Urinary bladder (tissue), 4 donors: ENCODE measurements around the gene AMBRA1. TPM values are rescaled to one million over a fixed set of nuclear protein-coding genes. Genes with fewer than 3 reads are reported as not detected.

Source experiments
- DNase-seq: peaks from one replicate; pipeline ENCODE4 v3.0.0-alpha.2; 2015; ENCODE audit errors: extremely low spot score
- H3K27ac ChIP-seq: one replicate; pipeline ENCODE4 v1.5.1; 2013; ENCODE audit warnings: low read depth, mild to moderate bottlenecking, moderate library complexity
- H3K36me3 ChIP-seq: one replicate; pipeline ENCODE4 v1.6.1; 2013; ENCODE audit warnings: mild to moderate bottlenecking, moderate library complexity; ENCODE audit not compliant: insufficient read depth
- H3K4me1 ChIP-seq: one replicate; pipeline ENCODE4 v1.6.1; 2013; ENCODE audit warnings: mild to moderate bottlenecking, moderate library complexity; ENCODE audit not compliant: insufficient read depth
- H3K4me3 ChIP-seq: one replicate; pipeline ENCODE4 v1.5.1; 2013; ENCODE audit warnings: low read depth, low read length
- WGBS: extraction: QIAGEN DNeasy Blood & Tissue Kit; methylation state at CpG from one replicate; pipeline ENCODE4 v1.1.7; 2013; 5-methylcytosine and 5-hydroxymethylcytosine counted together
- polyA plus RNA-seq: library from polyadenylated mRNA; stranded (reverse); fragments of 200-250 nt; gene quantifications from one replicate; pipeline ENCODE4 v1.2.3, GENCODE V29; 2013
- total RNA-seq: library from RNA; depleted of rRNA; stranded (reverse); fragments of >200 nt; gene quantifications from one replicate; pipeline ENCODE4 v1.2.3, GENCODE V29; 2014
- donor health status: healthy with polysubstance abuse.
- donor health status: healthy.

AMBRA1 gene
- total and polyA plus RNA-seq, 2 donors: 21.9 to 22.9 TPM

GRCh38 chr11:46469926-46470325, 123.9 kb downstream of the AMBRA1 start:
- no peaks in the 10 kb centered on the region for H3K36me3 ChIP-seq
- 96% methylated on average over 4 of the region's 4 CpGs for WGBS
- H3K4me3 ChIP-seq: no peak overlapping the region
- H3K4me1 ChIP-seq: no peaks in the 10 kb centered on the region
- no peak for DNase-seq
- no peak overlapping the region for H3K27ac ChIP-seq

- Histone ChIP-seq H3K27ac (no peak overlapping the region), H3K36me3 (no peaks in the 10 kb centered on the region), H3K4me1 (no peaks in the 10 kb centered on the region), H3K4me3 (no peak overlapping the region)
- WGBS: 77% methylated on average over 1 of the region's 1 CpG
- no peak for DNase-seq
Observed at GRCh38 chr11:46465683-46466082, 128.1 kb downstream of the AMBRA1 start.

DNA sequence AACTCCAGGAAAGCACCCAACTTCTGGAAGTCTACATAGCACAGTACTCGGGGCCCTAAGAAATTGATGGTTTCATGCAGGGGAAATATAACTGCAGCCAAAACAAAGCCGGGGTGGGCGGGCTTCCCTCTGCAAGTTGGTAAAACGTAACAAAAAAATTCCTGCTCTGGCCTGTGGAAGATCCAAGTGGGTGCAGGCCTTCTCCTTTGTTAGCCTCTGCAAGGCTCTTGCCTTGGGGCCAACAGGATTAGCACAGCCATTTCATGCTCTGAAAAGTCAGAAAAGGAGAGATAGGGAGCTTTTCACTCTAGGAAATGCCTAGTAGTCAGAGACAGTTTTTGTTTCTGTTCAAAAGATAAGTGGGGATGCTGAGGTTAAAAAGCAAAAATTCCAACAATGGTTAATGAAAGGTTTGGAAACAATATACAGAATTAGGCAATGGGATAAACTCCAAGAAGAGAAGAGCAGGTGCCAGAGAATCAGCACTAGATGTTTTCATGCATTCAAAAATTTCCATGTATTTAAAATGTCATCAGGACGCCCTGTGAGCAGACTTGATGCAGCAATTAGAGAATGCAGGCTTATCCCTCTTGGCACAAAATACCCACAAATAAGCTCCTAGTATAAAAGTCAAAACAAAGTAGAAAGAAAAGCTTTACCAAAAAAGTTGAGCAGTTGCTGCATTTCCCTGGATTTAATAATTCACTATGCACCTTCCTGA, 130.0 kb downstream of the AMBRA1 start:
- Histone ChIP-seq H3K4me3 (no peak overlapping the region), H3K4me1 (no peaks in the 10 kb centered on the region), H3K36me3 (no peaks in the 10 kb centered on the region), H3K27ac (no peak overlapping the region)
- WGBS: 30% methylated on average over 5 of the region's 5 CpGs
- no peak for DNase-seq

DNA sequence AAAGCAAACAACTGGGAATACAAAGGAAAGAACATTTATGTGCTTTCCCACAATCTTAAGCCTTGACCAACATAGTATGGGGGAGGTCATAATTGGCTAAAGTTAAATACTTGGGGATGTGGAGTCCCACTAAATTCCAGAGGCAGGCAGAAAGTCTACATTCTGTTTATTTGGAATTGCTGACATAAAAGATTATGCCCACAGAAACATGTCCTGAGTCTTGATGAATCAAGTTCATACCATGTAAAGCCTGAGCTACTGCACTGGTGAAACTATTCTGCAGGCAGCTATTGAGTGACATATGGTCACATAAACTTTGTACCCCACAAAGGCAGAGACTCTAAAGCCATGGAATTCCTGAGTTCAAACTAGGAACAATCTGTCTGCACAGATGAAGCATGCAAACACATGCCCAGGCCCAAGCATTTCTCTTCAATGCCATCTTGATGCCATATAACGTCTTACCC, 132.3 kb downstream of the AMBRA1 start:
- no peak overlapping the region for H3K27ac ChIP-seq
- no peaks in the 10 kb centered on the region for H3K4me1 ChIP-seq
- DNase-seq: no peak
- H3K36me3 ChIP-seq: no peaks in the 10 kb centered on the region
- H3K4me3 ChIP-seq: no peak overlapping the region
- 74% methylated on average over 1 of the region's 1 CpG for WGBS

- Histone ChIP-seq H3K36me3 (no peaks in the 10 kb centered on the region), H3K4me3 (no peak overlapping the region), H3K4me1 (no peaks in the 10 kb centered on the region), H3K27ac (no peak overlapping the region)
- WGBS: 97% methylated on average over 2 of the region's 2 CpGs
- no peak for DNase-seq
Observed at GRCh38 chr11:46458491-46458890, 135.3 kb downstream of the AMBRA1 start.

GRCh38 chr11:46457659-46458424, 136.0 kb downstream of the AMBRA1 start:
- H3K27ac ChIP-seq: no peak overlapping the region
- no peaks in the 10 kb centered on the region for H3K4me1 ChIP-seq
- 82% methylated on average over 7 of the region's 7 CpGs for WGBS
- H3K4me3 ChIP-seq: no peak overlapping the region
- no peaks in the 10 kb centered on the region for H3K36me3 ChIP-seq
- no peak for DNase-seq

GRCh38 chr11:46457021-46457420, 136.8 kb downstream of the AMBRA1 start:
- WGBS: 95% methylated on average over 3 of the region's 3 CpGs
- H3K4me1 ChIP-seq: no peaks in the 10 kb centered on the region
- no peak for DNase-seq
- H3K4me3 ChIP-seq: no peak overlapping the region
- no peaks in the 10 kb centered on the region for H3K36me3 ChIP-seq
- H3K27ac ChIP-seq: no peak overlapping the region

- WGBS: 72% methylated on average over 8 of the region's 8 CpGs
Observed at GRCh38 chr11:46456269-46457001, 137.4 kb downstream of the AMBRA1 start.

DNA sequence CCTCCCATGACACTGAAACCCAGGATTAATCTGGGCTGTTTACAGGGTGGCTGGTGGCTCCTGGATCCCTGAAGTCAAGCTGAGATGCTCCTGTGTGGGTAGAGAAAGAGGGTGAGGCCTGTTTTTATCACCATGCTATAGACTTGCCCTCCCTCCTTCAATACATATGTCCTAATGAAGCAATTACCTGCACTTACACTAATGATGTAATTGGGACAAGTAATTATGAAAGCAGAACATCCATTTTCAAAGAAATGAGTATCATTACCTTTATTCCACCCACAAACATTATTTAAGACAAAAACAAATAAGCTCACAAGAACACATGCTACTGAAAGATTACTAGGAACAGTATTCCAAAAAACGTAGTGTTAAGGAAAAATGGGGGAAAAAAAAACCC, 138.0 kb downstream of the AMBRA1 start:
- 75% methylated on average over 1 of the region's 1 CpG for WGBS
- H3K36me3 ChIP-seq: no peaks in the 10 kb centered on the region
- H3K4me3 ChIP-seq: no peak overlapping the region
- DNase-seq: no peak
- H3K4me1 ChIP-seq: no peaks in the 10 kb centered on the region
- H3K27ac ChIP-seq: no peak overlapping the region

More at GRCh38 chr11:46456269-46457001, 137.4 kb downstream of the AMBRA1 start:
- H3K4me1 ChIP-seq: no peaks in the 10 kb centered on the region
- H3K36me3 ChIP-seq: no peaks in the 10 kb centered on the region
- no peak overlapping the region for H3K4me3 ChIP-seq
- no peak for DNase-seq
- H3K27ac ChIP-seq: no peak overlapping the region

- no peak overlapping the region for H3K27ac ChIP-seq
- no peaks in the 10 kb centered on the region for H3K4me1 ChIP-seq
- DNase-seq: no peak
- 93% methylated on average over 4 of the region's 4 CpGs for WGBS
- H3K4me3 ChIP-seq: no peak overlapping the region
- no peaks in the 10 kb centered on the region for H3K36me3 ChIP-seq
Observed at GRCh38 chr11:46452918-46453517, 140.8 kb downstream of the AMBRA1 start.

GRCh38 chr11:46451759-46452158, 142.1 kb downstream of the AMBRA1 start:
- Histone ChIP-seq H3K36me3 (no peaks in the 10 kb centered on the region), H3K4me1 (no peaks in the 10 kb centered on the region), H3K27ac (no peak overlapping the region), H3K4me3 (no peak overlapping the region)
- DNase-seq: no peak

- Histone ChIP-seq H3K4me1 (no peaks in the 10 kb centered on the region), H3K27ac (no peak overlapping the region), H3K4me3 (no peak overlapping the region), H3K36me3 (no peaks in the 10 kb centered on the region)
- no peak for DNase-seq
- 68% methylated on average over 3 of the region's 3 CpGs for WGBS
Observed at GRCh38 chr11:46450846-46451477, 142.9 kb downstream of the AMBRA1 start.

GRCh38 chr11:46447544-46447943, 146.3 kb downstream of the AMBRA1 start:
- 97% methylated on average over 2 of the region's 2 CpGs for WGBS
- no peak for DNase-seq
- Histone ChIP-seq H3K4me3 (no peak overlapping the region), H3K27ac (no peak overlapping the region), H3K36me3 (no peaks in the 10 kb centered on the region), H3K4me1 (no peaks in the 10 kb centered on the region)
